Neural crest cell (in vitro differentiated cells): ENCODE measurements around the gene ITGA3. TPM values are rescaled to one million over a fixed set of nuclear protein-coding genes. Genes with fewer than 3 reads are reported as not detected.
A peak's percentile ranks its signal among the peaks of the same experiment; 100 is the strongest.
"Not testable (repeated sequence)": the region's sequence is repeated elsewhere in the genome, so short reads cannot be mapped to it uniquely, and the experiment has no call there.

ENCODE experiments used
- DNase-seq: peaks from one replicate; pipeline ENCODE4 v3.0.0; 2021; ENCODE audit warnings: low read depth, mixed read lengths, low spot score
- H3K27ac Mint-ChIP-seq: one replicate; pipeline ENCODE4 v1.8.0; 2021; ENCODE audit warnings: mild to moderate bottlenecking, mixed read lengths; ENCODE audit not compliant: unreplicated experiment
- H3K27me3 Mint-ChIP-seq: 2 replicates; pipeline ENCODE4 v1.8.0; 2021; ENCODE audit warnings: low read depth, mild to moderate bottlenecking, mixed read lengths
- H3K36me3 Mint-ChIP-seq: 2 replicates; pipeline ENCODE4 v1.8.0; 2021; ENCODE audit warnings: low read depth, mild to moderate bottlenecking, mixed read lengths
- H3K4me1 Mint-ChIP-seq: 2 replicates; pipeline ENCODE4 v1.8.0; 2021; ENCODE audit warnings: mixed read lengths
- H3K4me3 Mint-ChIP-seq: one replicate; pipeline ENCODE4 v1.8.0; 2021; ENCODE audit warnings: mild to moderate bottlenecking, mixed read lengths
- H3K9me3 Mint-ChIP-seq: 2 replicates; pipeline ENCODE4 v1.8.0; 2021; ENCODE audit warnings: mixed read lengths
- total RNA-seq: library from RNA; stranded (reverse); gene quantifications from 2 replicates; pipeline ENCODE4 v1.2.1, GENCODE V29; 2021
- TF ChIP-seq, protein P1 (sequence below): fragments of 200-600 bp; sonication (generic); conservative IDR thresholded peaks from 2 replicates; pipeline ENCODE4 v1.5.0; 2021; ENCODE audit warnings: antibody characterized with exemption, mild to moderate bottlenecking

The ITGA3 gene
- total RNA-seq, 1 donor from 2014 or later = 4.8 TPM

GRCh38 chr17:50058296-50058953 lies 2.5 kb downstream of the ITGA3 start:
- Mint-ChIP-seq H3K4me1 (peaks cover 34% of the 10 kb centered on the region), H3K9me3 (no peaks in the 10 kb centered on the region), H3K27me3 (peaks cover 47% of the 10 kb centered on the region), H3K36me3 (no peaks in the 10 kb centered on the region), H3K4me3 (peak overlapping the region; percentile 39), H3K27ac (no peak overlapping the region)
- DNase-seq = no peak
- TF ChIP-seq, protein P1, sequence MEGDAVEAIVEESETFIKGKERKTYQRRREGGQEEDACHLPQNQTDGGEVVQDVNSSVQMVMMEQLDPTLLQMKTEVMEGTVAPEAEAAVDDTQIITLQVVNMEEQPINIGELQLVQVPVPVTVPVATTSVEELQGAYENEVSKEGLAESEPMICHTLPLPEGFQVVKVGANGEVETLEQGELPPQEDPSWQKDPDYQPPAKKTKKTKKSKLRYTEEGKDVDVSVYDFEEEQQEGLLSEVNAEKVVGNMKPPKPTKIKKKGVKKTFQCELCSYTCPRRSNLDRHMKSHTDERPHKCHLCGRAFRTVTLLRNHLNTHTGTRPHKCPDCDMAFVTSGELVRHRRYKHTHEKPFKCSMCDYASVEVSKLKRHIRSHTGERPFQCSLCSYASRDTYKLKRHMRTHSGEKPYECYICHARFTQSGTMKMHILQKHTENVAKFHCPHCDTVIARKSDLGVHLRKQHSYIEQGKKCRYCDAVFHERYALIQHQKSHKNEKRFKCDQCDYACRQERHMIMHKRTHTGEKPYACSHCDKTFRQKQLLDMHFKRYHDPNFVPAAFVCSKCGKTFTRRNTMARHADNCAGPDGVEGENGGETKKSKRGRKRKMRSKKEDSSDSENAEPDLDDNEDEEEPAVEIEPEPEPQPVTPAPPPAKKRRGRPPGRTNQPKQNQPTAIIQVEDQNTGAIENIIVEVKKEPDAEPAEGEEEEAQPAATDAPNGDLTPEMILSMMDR = no peak

GRCh38 chr17:50059256-50059655 lies 3.3 kb downstream of the ITGA3 start:
- Mint-ChIP-seq H3K36me3 (no peaks in the 10 kb centered on the region), H3K27ac (no peak overlapping the region), H3K27me3 (peaks cover 40% of the 10 kb centered on the region), H3K9me3 (no peaks in the 10 kb centered on the region), H3K4me1 (peaks cover 26% of the 10 kb centered on the region), H3K4me3 (no peak overlapping the region)
- no peak for DNase-seq
- TF ChIP-seq, protein P1 = no peak

- Mint-ChIP-seq H3K27me3 (peaks cover 36% of the 10 kb centered on the region), H3K9me3 (no peaks in the 10 kb centered on the region), H3K4me3 (no peak overlapping the region), H3K27ac (no peak overlapping the region), H3K4me1 (peaks cover 32% of the 10 kb centered on the region), H3K36me3 (no peaks in the 10 kb centered on the region)
- TF ChIP-seq, protein P1 = no peak
- no peak for DNase-seq
These were observed 3.9 kb downstream of the ITGA3 start for GRCh38 chr17:50059759-50060273.

- H3K36me3 Mint-ChIP-seq = no peaks in the 10 kb centered on the region
- no peaks in the 10 kb centered on the region for H3K9me3 Mint-ChIP-seq
- no peak overlapping the region for H3K27ac Mint-ChIP-seq
- H3K4me3 Mint-ChIP-seq = no peak overlapping the region
- no peak for DNase-seq
- TF ChIP-seq, protein P1 = no peak
- peaks cover 26% of the 10 kb centered on the region for H3K27me3 Mint-ChIP-seq
- H3K4me1 Mint-ChIP-seq = peaks cover 31% of the 10 kb centered on the region
These were observed 5.2 kb downstream of the ITGA3 start for GRCh38 chr17:50060951-50061712.

DNA sequence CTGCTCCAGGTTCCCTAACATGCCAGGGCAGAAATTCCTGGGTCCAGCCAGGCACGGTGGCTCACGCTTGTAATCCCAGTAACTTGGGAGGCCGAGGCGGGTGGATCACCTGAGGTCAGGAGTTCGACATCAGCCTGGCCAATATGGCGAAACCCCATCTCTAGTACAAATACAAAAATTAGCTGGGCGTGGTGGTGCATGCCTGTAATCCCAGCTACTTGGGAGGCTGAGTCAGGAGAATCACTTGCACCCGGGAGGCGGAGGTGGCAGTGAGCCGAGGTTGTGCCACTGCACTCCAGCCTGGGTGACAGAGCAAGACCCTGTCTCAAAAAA lies 5.8 kb downstream of the ITGA3 start:
- not testable (repeated sequence) for H3K4me3 Mint-ChIP-seq, H3K36me3 Mint-ChIP-seq, H3K27ac Mint-ChIP-seq, H3K9me3 Mint-ChIP-seq, DNase-seq
- Mint-ChIP-seq H3K4me1 (peaks cover 28% of the 10 kb centered on the region), H3K27me3 (peaks cover 22% of the 10 kb centered on the region)
